Muscle of leg (tissue), 16 donors: ENCODE results near the gene SPIRE2. TPM values are rescaled to one million over a fixed set of nuclear protein-coding genes. Genes with fewer than 3 reads are reported as not detected.
"Not testable (repeated sequence)": the region's sequence is repeated elsewhere in the genome, so short reads cannot be mapped to it uniquely, and the experiment has no call there.

Source experiments
- DNase-seq: peaks from one replicate; pipeline ENCODE4 v3.0.0; 2013
- H3K27ac ChIP-seq: one replicate; pipeline ENCODE4 v1.5.1; 2013; ENCODE audit warnings: mild to moderate bottlenecking, low read length, control low read depth
- H3K27me3 ChIP-seq: one replicate; pipeline ENCODE4 v1.6.1; 2013; ENCODE audit warnings: low read length; ENCODE audit not compliant: control insufficient read depth, insufficient read depth
- H3K36me3 ChIP-seq: one replicate; pipeline ENCODE4 v1.6.1; 2013; ENCODE audit warnings: low read length; ENCODE audit not compliant: control insufficient read depth, insufficient read depth
- H3K4me1 ChIP-seq: one replicate; pipeline ENCODE4 v1.6.1; 2013; ENCODE audit warnings: low read length; ENCODE audit not compliant: control insufficient read depth, insufficient read depth
- H3K4me3 ChIP-seq: one replicate; pipeline ENCODE4 v1.5.1; 2013; ENCODE audit warnings: low read length, control low read depth
- H3K9me3 ChIP-seq: replicated peaks from 2 replicates; pipeline ENCODE4 v1.6.1; 2013; ENCODE audit warnings: low read depth, low read length; ENCODE audit not compliant: control insufficient read depth
- WGBS: methylation state at CpG from one replicate; pipeline ENCODE4 v1.1.5; 2013; ENCODE audit warnings: missing lambda C conversion rate; ENCODE audit not compliant: insufficient coverage; 5-methylcytosine and 5-hydroxymethylcytosine counted together
- long read RNA-seq, 11 donors: transcript quantifications; one replicate each; lab custom pipeline, GENCODE V29; 2026
- polyA plus RNA-seq, 8 donors: library from polyadenylated mRNA; unstranded; fragments of 120-200 nt; gene quantifications; one replicate each; pipeline versions ENCODE4 v1.2.1 to v1.2.3, GENCODE V29; 2013; ENCODE audit warnings: inconsistent platforms in 1 of 8, low replicate concordance in 1 of 8; ENCODE audit not compliant: insufficient read length in 8 of 8, insufficient read depth in 1 of 8
- total RNA-seq: library from RNA; stranded (reverse); fragments of 120-200 nt; gene quantifications from one replicate; pipeline ENCODE4 v1.2.4, GENCODE V29; 2013

The SPIRE2 gene
- total RNA-seq (1.6 TPM), polyA plus RNA-seq (1 to 10 TPM; 1.9 to 4.2 (median 3.2) TPM)
- long read RNA-seq, donor 1: 0 reads
- long read RNA-seq, donor 2: 0 reads
- long read RNA-seq, donor 3: 0 reads
- long read RNA-seq, donor 4, partial matches to known transcripts: 0 of 1 reads
- long read RNA-seq, donor 4, other reads (novel, unspliced or antisense): 0 of 1 reads
- long read RNA-seq, donor 5, partial matches to known transcripts: 0 of 1 reads
- long read RNA-seq, donor 5, other reads (novel, unspliced or antisense): 0 of 1 reads
- long read RNA-seq, donor 6: 0 reads
- long read RNA-seq, donor 7: 0 reads
- long read RNA-seq, donor 8: 0 reads
- long read RNA-seq, donor 9: 0 reads
- long read RNA-seq, donor 10: 0 reads
- long read RNA-seq, donor 11, partial matches to known transcripts: 0 of 1 reads
- long read RNA-seq, donor 11, other reads (novel, unspliced or antisense): 0 of 1 reads

- under 1% methylated on average over 61 of the region's 98 CpGs for WGBS
- H3K9me3 ChIP-seq: no peaks in the 10 kb centered on the region
Measured at GRCh38 chr16:89828199-89828869, at the start of gene SPIRE2. TSS of gene SPIRE2 (plus strand) at chr16:89828475. CDS start at chr16:89828551, 76 bp downstream.

GRCh38 chr16:89779231-89779908, 48.9 kb upstream of the SPIRE2 start:
- Histone ChIP-seq H3K27ac (no peak overlapping the region), H3K36me3 (peaks cover 28% of the 10 kb centered on the region), H3K4me3 (no peak overlapping the region), H3K27me3 (no peaks in the 10 kb centered on the region), H3K4me1 (no peaks in the 10 kb centered on the region), H3K9me3 (no peaks in the 10 kb centered on the region)
- no peak for DNase-seq
- WGBS: 92% methylated on average over 13 of the region's 13 CpGs

More at GRCh38 chr16:89828199-89828869, at the start of gene SPIRE2:
- no peak within 1 kb of the TSS for H3K27ac ChIP-seq
- no peaks in the 10 kb centered on the region for H3K27me3 ChIP-seq
- DNase-seq: peak; percentile 90
- H3K4me1 ChIP-seq: peaks cover 15% of the 10 kb centered on the region
- H3K4me3 ChIP-seq: peak within 1 kb of the TSS; percentile 41
- H3K36me3 ChIP-seq: no peaks in the 10 kb centered on the region

- Histone ChIP-seq H3K4me1 (no peaks in the 10 kb centered on the region), H3K9me3 (no peaks in the 10 kb centered on the region), H3K27ac (no peak overlapping the region), H3K36me3 (peaks cover 33% of the 10 kb centered on the region), H3K27me3 (no peaks in the 10 kb centered on the region), H3K4me3 (no peak overlapping the region)
- no peak for DNase-seq
- WGBS: 100% methylated on average over 2 of the region's 6 CpGs
Measured at GRCh38 chr16:89779909-89780305, 48.4 kb upstream of the SPIRE2 start.

- Histone ChIP-seq H3K4me1 (no peaks in the 10 kb centered on the region), H3K36me3 (peaks cover 37% of the 10 kb centered on the region)
- 91% methylated on average over 6 of the region's 6 CpGs for WGBS
Measured at GRCh38 chr16:89782489-89782888, 45.8 kb upstream of the SPIRE2 start.

GRCh38 chr16:89783952-89784351, 44.3 kb upstream of the SPIRE2 start:
- not testable (repeated sequence) for H3K9me3 ChIP-seq, H3K4me3 ChIP-seq, H3K27me3 ChIP-seq, H3K27ac ChIP-seq, H3K4me1 ChIP-seq, DNase-seq
- peaks cover 33% of the 10 kb centered on the region for H3K36me3 ChIP-seq
- 90% methylated on average over 3 of the region's 6 CpGs for WGBS

More at GRCh38 chr16:89782489-89782888, 45.8 kb upstream of the SPIRE2 start:
- no peak for DNase-seq
- H3K27me3 ChIP-seq: no peaks in the 10 kb centered on the region
- H3K27ac ChIP-seq: no peak overlapping the region
- no peaks in the 10 kb centered on the region for H3K9me3 ChIP-seq
- no peak overlapping the region for H3K4me3 ChIP-seq

GRCh38 chr16:89784406-89784805, 43.9 kb upstream of the SPIRE2 start:
- H3K36me3 ChIP-seq: peaks cover 33% of the 10 kb centered on the region
- no peaks in the 10 kb centered on the region for H3K27me3 ChIP-seq
- no peak overlapping the region for H3K27ac ChIP-seq
- no peaks in the 10 kb centered on the region for H3K4me1 ChIP-seq
- H3K9me3 ChIP-seq: no peaks in the 10 kb centered on the region
- H3K4me3 ChIP-seq: no peak overlapping the region
- WGBS: 81% methylated on average over 3 of the region's 7 CpGs
- DNase-seq: no peak

GRCh38 chr16:89785523-89786155, 42.6 kb upstream of the SPIRE2 start:
- Histone ChIP-seq H3K36me3 (peaks cover 24% of the 10 kb centered on the region), H3K27ac (no peak overlapping the region), H3K9me3 (no peaks in the 10 kb centered on the region), H3K4me1 (no peaks in the 10 kb centered on the region), H3K4me3 (no peak overlapping the region), H3K27me3 (no peaks in the 10 kb centered on the region)
- WGBS: 91% methylated on average over 5 of the region's 11 CpGs
- DNase-seq: no peak

- no peaks in the 10 kb centered on the region for H3K27me3 ChIP-seq
- H3K36me3 ChIP-seq: peaks cover 28% of the 10 kb centered on the region
- WGBS: 97% methylated on average over 16 of the region's 21 CpGs
- H3K9me3 ChIP-seq: no peaks in the 10 kb centered on the region
- H3K4me1 ChIP-seq: no peaks in the 10 kb centered on the region
- no peak overlapping the region for H3K27ac ChIP-seq
- H3K4me3 ChIP-seq: no peak overlapping the region
- no peak for DNase-seq
Measured at GRCh38 chr16:89786474-89787364, 41.6 kb upstream of the SPIRE2 start.

GRCh38 chr16:89787365-89787805, 40.9 kb upstream of the SPIRE2 start:
- Histone ChIP-seq H3K4me3 (no peak overlapping the region), H3K36me3 (peaks cover 35% of the 10 kb centered on the region), H3K27me3 (no peaks in the 10 kb centered on the region), H3K27ac (no peak overlapping the region), H3K4me1 (no peaks in the 10 kb centered on the region), H3K9me3 (no peaks in the 10 kb centered on the region)
- DNase-seq: no peak
- 90% methylated on average over 6 of the region's 9 CpGs for whole genome bisulfite sequencing
